HEK293 (cell line): ENCODE results near the gene PDE10A.
A peak's percentile ranks its signal among the peaks of the same experiment; 100 is the strongest.

Source experiments
- CTCF ChIP-seq: fragments of 450-650 bp; formaldehyde crosslinking; IDR thresholded peaks from 2 replicates; pipeline ENCODE4 v1.5.1; 2016; ENCODE audit warnings: missing biosample characterization, missing genetic modification characterization
- INSM2 ChIP-seq: fragments of 450-650 bp; formaldehyde crosslinking; IDR thresholded peaks from 2 replicates; pipeline ENCODE4 v1.5.1; 2016; ENCODE audit warnings: missing biosample characterization, missing genetic modification characterization
- YY1 ChIP-seq: fragments of 450-650 bp; formaldehyde crosslinking; IDR thresholded peaks from 2 replicates; pipeline ENCODE4 v1.5.1; 2018; ENCODE audit warnings: missing biosample characterization, missing genetic modification characterization
- ZNF10 ChIP-seq: fragments of 450-650 bp; formaldehyde crosslinking; IDR thresholded peaks from 2 replicates; pipeline ENCODE4 v1.5.1; 2017; ENCODE audit warnings: missing biosample characterization, missing genetic modification characterization
- ZNF302 ChIP-seq: fragments of 450-650 bp; formaldehyde crosslinking; IDR thresholded peaks from 2 replicates; pipeline ENCODE4 v1.5.1; 2016; ENCODE audit warnings: missing biosample characterization, missing genetic modification characterization, low read depth
- ZNF561 ChIP-seq: fragments of 450-650 bp; IDR thresholded peaks from 2 replicates; pipeline ENCODE4 v1.5.1; 2018; ENCODE audit warnings: missing biosample characterization, missing genetic modification characterization, borderline replicate concordance

- TF ChIP-seq ZNF561 = no peak
- no peak for TF ChIP-seq ZNF302 (tag by site-specific recombination)
- no peak for TF ChIP-seq ZNF10
- 0 out of 2 replicates have a peak, but pooled peaks have one; percentile 25 for TF ChIP-seq INSM2 (tag by site-specific recombination)
- no peak for TF ChIP-seq YY1 (tag by site-specific recombination)
- TF ChIP-seq CTCF (tag by site-specific recombination) = no peak
These were observed 165.6 kb downstream of the PDE10A start for GRCh38 chr6:165497472-165497871.
